A204.1 (cell line): ENCODE measurements around the gene RNF152.

ENCODE experiments used
- FAIRE-seq: peaks from 2 replicates; lab custom pipeline; 2012; peaks lifted over from hg19 to GRCh38; lab: Jason Lieb, UNC

The RNF152 gene

GRCh38 chr18:61894751-61895524 lies 2.1 kb upstream of the RNF152 start:
- FAIRE-seq = no peak

GRCh38 chr18:61893971-61894750 lies 1.4 kb upstream of the RNF152 start:
- FAIRE-seq = no peak

- no peak for FAIRE-seq
Measured at GRCh38 chr18:61893309-61893970, 633 bp upstream of the RNF152 start.

DNA sequence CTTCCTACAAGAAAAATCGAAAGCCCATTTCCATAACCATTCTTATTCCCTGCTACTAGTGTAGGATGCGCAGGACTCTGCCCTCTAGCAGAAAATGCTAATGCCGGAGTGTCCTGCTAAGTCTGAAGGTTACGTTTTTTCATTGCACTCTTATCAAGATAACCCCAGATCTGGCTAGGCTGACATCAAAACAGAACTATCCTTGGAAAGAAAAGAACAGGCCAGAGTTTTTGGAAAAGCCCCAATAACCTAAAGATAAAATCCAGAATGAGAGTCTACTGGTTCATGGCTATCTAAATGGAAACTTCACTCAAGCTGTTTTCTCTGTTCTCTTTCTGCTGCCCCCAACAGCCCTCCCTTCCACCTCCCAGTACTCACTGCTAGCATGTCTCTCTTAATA lies 913 bp downstream of the RNF152 start:
- FAIRE-seq = no peak

GRCh38 chr18:61891271-61891670 lies 1.5 kb downstream of the RNF152 start:
- FAIRE-seq = no peak

- no peak for FAIRE-seq
Measured at GRCh38 chr18:61890344-61890743, 2.5 kb downstream of the RNF152 start.

DNA sequence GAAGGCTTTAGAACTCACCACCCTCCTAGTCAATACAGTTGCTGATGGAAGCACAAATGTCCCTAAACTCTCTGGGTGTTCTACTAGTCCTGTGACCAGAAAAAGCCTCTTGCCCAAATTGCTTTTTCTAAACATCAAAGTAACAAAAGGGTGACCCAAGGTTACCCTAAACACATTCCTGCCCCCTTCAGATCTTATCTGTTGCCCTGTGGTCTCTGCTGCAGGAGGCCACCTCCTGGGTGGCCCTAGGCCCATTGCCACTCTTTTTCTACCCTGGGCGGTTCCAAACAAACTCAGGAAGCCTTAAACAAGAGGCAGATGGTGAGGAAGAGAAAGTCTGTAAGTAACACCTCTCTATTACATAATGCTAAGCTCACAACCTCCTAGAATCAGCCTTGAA lies 3.3 kb downstream of the RNF152 start:
- FAIRE-seq = no peak

GRCh38 chr18:61888622-61889021 lies 4.2 kb downstream of the RNF152 start:
- no peak for FAIRE-seq

DNA sequence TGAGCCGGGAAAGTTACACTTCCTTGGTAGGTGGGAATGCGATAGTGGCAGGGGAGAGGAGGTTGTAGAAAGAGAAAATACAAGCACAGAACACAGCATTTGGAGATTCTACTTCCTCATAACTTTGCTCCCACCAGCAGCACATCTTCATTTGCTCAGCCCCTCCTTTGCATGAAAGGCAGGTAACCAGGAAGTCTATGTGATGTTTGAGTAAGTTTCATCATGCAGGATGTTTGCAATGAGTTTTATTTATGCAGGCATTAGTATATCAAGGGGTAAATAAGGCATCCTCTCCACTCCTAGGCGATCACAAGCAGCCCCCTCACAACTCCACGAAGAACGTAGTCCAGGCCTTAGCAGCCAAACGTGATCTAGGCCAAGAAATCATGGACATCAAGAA lies 5.0 kb downstream of the RNF152 start:
- no peak for FAIRE-seq

- FAIRE-seq = no peak
Measured at GRCh38 chr18:61883547-61883946, 9.3 kb downstream of the RNF152 start.

- no peak for FAIRE-seq
Measured at GRCh38 chr18:61882296-61883004, 10.4 kb downstream of the RNF152 start.

DNA sequence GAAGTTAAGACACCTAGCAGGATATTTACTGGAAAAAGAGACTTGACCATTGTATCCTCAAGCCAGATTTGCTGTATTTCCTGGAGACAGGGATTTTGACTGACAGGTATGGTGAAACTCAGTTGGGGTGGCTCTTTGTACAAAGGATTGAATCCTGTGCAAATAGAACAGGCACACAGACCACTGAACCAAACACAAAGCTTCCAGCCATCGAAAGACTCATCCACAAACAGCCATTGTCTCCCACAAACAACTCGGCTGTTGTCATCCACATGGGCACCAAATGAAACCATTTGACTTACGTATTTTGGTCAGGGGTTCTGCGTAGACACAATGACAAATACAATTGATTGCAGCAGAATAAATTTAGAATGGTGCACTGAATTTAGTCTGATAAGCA lies 15.9 kb downstream of the RNF152 start:
- no peak for FAIRE-seq

DNA sequence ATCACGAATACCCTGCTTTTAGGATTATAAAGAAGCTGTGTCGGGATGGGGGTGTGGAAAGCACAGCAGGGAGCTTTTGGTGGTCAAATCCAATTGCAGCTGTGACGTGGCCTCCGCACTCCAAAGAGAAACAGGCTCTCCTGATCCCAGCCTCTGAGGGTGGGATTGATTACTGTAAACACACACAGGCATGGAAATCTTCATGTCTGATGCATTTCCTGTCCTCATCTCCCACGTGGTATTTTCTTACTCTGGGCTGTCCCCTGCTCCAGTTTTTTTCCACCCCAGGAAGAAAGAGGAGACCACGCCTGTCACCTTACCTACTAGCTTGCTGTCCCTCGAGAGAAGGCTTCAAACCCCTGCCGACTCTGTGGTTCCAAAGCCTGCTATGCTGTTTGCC lies 22.7 kb downstream of the RNF152 start:
- FAIRE-seq = no peak

GRCh38 chr18:61869636-61870035 lies 23.2 kb downstream of the RNF152 start:
- FAIRE-seq = no peak

DNA sequence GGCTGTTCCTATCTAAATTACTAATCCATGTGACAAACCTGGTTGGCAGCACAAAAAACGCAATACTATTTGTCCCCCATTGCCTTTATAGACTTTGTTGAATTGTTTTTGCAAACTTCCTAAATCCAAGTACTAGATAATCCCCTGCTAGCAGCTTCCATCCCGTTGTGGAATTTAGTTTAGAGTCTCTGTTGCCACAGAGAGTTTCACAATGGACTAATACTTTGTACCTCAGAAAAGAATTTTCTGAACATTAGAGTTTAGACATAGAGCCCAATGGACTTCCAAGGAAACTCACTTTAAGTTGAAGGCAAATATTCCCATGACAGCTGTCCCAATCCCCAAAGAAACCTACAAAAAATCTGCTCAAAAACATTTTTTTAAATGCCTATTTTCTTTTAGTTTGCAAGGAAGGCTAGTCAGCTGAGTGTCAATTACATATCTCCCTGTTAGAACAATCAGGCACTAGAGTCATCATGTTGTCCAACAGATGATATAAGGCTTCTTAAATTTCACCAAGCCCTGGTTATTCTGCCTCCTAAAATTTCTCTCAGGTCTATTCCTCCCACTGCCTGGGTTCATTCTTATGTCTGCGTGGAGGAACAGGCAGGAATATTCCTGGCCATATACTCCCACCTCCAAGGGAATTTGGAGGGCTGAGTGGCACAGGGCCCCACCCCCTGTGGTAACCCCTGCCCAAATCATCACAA lies 27.2 kb downstream of the RNF152 start:
- FAIRE-seq = no peak

DNA sequence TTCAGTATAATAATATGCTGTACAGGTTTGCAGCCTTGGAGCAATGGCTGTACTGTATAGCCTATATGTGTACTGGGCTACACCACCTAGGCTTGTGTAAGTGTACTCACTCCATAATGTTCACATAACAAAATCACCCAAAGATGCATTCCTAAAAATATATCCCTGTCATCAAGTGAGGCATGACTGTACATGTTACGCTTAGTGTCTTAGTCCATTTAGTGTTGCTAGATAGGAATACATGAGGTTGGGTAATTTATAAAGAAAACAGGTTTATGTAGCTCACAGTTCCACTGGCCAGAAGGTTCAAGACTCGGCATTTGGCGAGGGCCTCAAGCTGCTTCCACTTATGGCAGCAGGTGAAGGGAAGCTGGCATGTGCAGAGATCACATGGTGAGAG lies 31.4 kb downstream of the RNF152 start:
- FAIRE-seq = no peak

- FAIRE-seq = no peak
Measured at GRCh38 chr18:61860302-61860701, 32.5 kb downstream of the RNF152 start.

DNA sequence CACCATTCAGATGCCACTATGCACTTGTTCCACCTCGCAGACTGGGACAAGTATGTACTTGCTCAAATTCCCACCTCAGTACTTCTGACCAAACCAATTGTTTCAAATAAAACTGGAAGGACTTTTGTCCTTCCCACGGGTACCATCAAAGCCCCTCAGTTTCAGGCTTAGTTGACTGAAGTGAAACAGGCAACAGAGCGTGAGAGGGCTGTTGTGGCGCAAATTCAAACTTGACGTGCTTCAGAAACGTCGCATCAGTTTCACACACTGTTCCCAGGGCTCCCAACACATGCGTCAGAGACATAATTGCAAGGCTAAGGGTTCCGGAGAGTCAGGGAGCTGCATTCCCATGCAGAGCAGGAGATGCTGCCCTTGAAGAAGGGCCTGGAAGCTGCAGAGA lies 33.7 kb downstream of the RNF152 start:
- FAIRE-seq = no peak

DNA sequence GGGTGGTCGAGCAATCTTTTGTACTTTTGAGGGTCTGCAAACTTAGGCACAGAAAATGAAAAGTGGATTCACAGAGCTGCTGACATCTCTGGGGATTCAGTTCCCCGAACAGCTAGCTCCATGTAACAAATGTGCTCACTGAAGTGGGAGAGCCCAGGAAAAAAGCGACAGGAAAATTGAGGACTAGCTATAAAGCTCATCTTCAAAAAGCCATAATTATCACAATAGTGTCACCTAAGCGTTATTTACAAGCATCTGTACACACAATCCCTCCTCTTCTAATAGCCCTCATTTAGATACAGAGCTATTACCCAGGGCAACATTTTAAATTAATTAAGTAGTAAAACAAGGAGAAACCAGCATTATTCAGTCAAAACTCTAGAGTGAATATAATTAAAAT lies 36.1 kb downstream of the RNF152 start:
- no peak for FAIRE-seq

DNA sequence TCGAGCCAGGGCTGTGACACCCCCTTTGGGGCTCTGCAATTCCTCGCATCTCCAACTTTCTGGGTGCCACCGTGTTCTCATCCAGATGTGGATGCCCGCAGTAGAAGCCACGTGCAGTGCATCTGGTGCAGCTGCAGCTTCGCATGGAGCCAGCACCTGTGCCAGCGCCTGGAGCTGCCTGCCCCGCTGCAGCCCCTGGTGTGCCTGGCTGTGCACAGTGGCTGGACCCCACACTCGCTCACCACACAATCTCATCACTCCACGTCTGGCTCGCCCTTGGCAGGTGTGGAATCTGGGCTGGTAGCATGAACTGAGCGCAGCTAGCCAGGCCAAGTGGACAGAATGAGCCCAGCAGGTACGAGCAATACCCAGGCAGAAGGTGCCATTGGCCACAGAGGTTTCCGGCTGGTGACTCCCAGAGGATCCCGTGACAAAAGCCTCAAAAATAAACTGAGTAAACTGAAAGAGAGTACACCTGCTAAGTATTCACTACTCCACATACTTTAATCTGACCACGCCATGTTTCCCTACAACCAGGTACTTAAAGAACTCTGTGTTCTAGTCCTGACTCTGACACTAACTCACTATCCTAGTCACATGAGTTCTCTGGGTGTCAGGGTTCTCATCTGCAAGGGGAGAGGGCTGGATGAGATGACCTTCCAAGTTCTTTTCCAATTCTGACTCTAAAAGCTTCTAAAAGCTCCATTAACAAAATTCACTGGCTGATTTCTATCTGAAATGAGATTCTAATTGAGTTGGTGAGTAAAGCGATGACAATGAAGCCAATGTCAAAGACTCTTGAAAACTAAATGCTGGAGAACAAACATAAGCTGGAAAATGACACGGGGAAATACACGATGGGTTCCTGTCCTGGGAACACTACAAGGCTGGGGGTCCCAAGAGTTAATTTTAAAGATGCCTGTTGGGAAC lies 37.1 kb downstream of the RNF152 start:
- no peak for FAIRE-seq
